Trophoblast cell (in vitro differentiated cells and primary cell): ENCODE measurements around the gene OAF.
A peak's percentile ranks its signal among the peaks of the same experiment; 100 is the strongest.

Experiments used
- DNase-seq, 2 donors: peaks; one replicate each; pipeline ENCODE4 v3.0.0-alpha.2; 2016
- H2AFZ ChIP-seq: 2 replicates; pipeline ENCODE4 v1.6.1; 2013; ENCODE audit warnings: low read length, moderate library complexity, mild to moderate bottlenecking; ENCODE audit not compliant: insufficient read depth, poor library complexity
- H2AK5ac ChIP-seq: 2 replicates; pipeline ENCODE4 v1.6.1; 2013; ENCODE audit warnings: mild to moderate bottlenecking, low read length
- H2BK120ac ChIP-seq: 2 replicates; pipeline ENCODE4 v1.6.1; 2013; ENCODE audit warnings: low read length, mild to moderate bottlenecking, moderate library complexity; ENCODE audit not compliant: insufficient read depth, poor library complexity
- H2BK12ac ChIP-seq: 2 replicates; pipeline ENCODE4 v1.6.1; 2013; ENCODE audit warnings: mild to moderate bottlenecking, low read length, moderate library complexity
- H2BK5ac ChIP-seq: 2 replicates; pipeline ENCODE4 v1.6.1; 2013; ENCODE audit warnings: low read length, low read depth, moderate library complexity, mild to moderate bottlenecking; ENCODE audit not compliant: poor library complexity
- H3K14ac ChIP-seq: 2 replicates; pipeline ENCODE4 v1.6.1; 2013; ENCODE audit warnings: mild to moderate bottlenecking, low read length
- H3K18ac ChIP-seq: 2 replicates; pipeline ENCODE4 v1.6.1; 2013; ENCODE audit warnings: mild to moderate bottlenecking, low read length
- H3K23ac ChIP-seq: 2 replicates; pipeline ENCODE4 v1.6.1; 2013; ENCODE audit warnings: low read length
- H3K27ac ChIP-seq: 2 replicates; pipeline ENCODE4 v1.5.1; 2013; ENCODE audit warnings: low read depth, mild to moderate bottlenecking, inconsistent platforms, low read length, moderate library complexity
- H3K27me3 ChIP-seq: 2 replicates; pipeline ENCODE4 v1.6.1; 2013; ENCODE audit warnings: inconsistent platforms, mild to moderate bottlenecking, low read length, moderate library complexity; ENCODE audit not compliant: insufficient read depth
- H3K36me3 ChIP-seq, 2 experiments: 1 replicate in 1 of 2; 2 replicates in 1 of 2; pipeline ENCODE4 v1.6.1; 2013; ENCODE audit warnings: low read length in 2 of 2, mild to moderate bottlenecking in 2 of 2, moderate library complexity in 1 of 2; ENCODE audit not compliant: insufficient read depth in 2 of 2, control insufficient read depth in 1 of 2
- H3K4ac ChIP-seq: 2 replicates; pipeline ENCODE4 v1.6.1; 2013; ENCODE audit warnings: low read depth, mild to moderate bottlenecking, low read length, moderate library complexity
- H3K4me1 ChIP-seq, 2 experiments: 1 replicate in 1 of 2; 2 replicates in 1 of 2; pipeline ENCODE4 v1.6.1; 2013; ENCODE audit warnings: low read length in 2 of 2, mild to moderate bottlenecking in 2 of 2, moderate library complexity in 1 of 2; ENCODE audit not compliant: insufficient read depth in 2 of 2, control insufficient read depth in 1 of 2
- H3K4me2 ChIP-seq: 2 replicates; pipeline ENCODE4 v1.6.1; 2013; ENCODE audit warnings: inconsistent platforms, mild to moderate bottlenecking, low read length, moderate library complexity
- H3K4me3 ChIP-seq: 2 replicates; pipeline ENCODE4 v1.5.1; 2013; ENCODE audit warnings: mild to moderate bottlenecking, low read depth, low read length, inconsistent platforms
- H3K79me1 ChIP-seq: one replicate; pipeline ENCODE4 v1.6.1; 2013; ENCODE audit warnings: low read length
- H3K79me2 ChIP-seq: 2 replicates; pipeline ENCODE4 v1.6.1; 2013; ENCODE audit warnings: low read length, mild to moderate bottlenecking; ENCODE audit not compliant: control insufficient read depth, insufficient read depth, poor library complexity
- H3K9ac ChIP-seq: 2 replicates; pipeline ENCODE4 v1.6.1; 2013; ENCODE audit warnings: mild to moderate bottlenecking, low read length
- H3K9me3 ChIP-seq: 2 replicates; pipeline ENCODE4 v1.6.1; 2013; ENCODE audit warnings: low read depth, mild to moderate bottlenecking, control low read depth, inconsistent platforms, low read length; ENCODE audit not compliant: insufficient read depth
- H4K12ac ChIP-seq: 2 replicates; pipeline ENCODE4 v1.6.1; 2013; ENCODE audit warnings: low read depth, mild to moderate bottlenecking, low read length, moderate library complexity
- H4K8ac ChIP-seq: 2 replicates; pipeline ENCODE4 v1.6.1; 2013; ENCODE audit warnings: low read depth, mild to moderate bottlenecking, low read length, moderate library complexity
- H4K91ac ChIP-seq: one replicate; pipeline ENCODE4 v1.6.1; 2013; ENCODE audit warnings: low read depth, mild to moderate bottlenecking, low read length, moderate library complexity
- WGBS: extraction: QIAGEN DNeasy Blood & Tissue Kit; methylation state at CpG from one replicate; pipeline ENCODE4 v1.1.7; 2013; ENCODE audit warnings: missing lambda C conversion rate; ENCODE audit not compliant: insufficient read length, insufficient coverage; ENCODE audit errors: extremely low coverage; 5-methylcytosine and 5-hydroxymethylcytosine counted together

The OAF gene

GRCh38 chr11:120201653-120202052, 9.2 kb upstream of the OAF start:
- H2BK12ac ChIP-seq, result no peak overlapping the region
- no peak overlapping the region for H2BK5ac ChIP-seq
- H2AFZ ChIP-seq, result no peak overlapping the region
- no peak overlapping the region for H3K18ac ChIP-seq
- H3K27ac ChIP-seq, result no peak overlapping the region
- no peak overlapping the region for H3K4me3 ChIP-seq
- no peak overlapping the region for H4K8ac ChIP-seq
- H3K4me1 ChIP-seq, result no peaks in the 10 kb centered on the region
- no peak overlapping the region for H2AK5ac ChIP-seq
- H3K36me3 ChIP-seq, result no peaks in the 10 kb centered on the region
- H3K9ac ChIP-seq, result no peak overlapping the region
- no peak for DNase-seq
- H4K91ac ChIP-seq, result no peak overlapping the region
- no peak overlapping the region for H4K12ac ChIP-seq
- no peak overlapping the region for H3K4ac ChIP-seq
- no CpG with 5 or more reads among the region's 3 CpGs for WGBS
- H3K9me3 ChIP-seq, result peaks cover 2% of the 10 kb centered on the region
- no peak overlapping the region for H3K14ac ChIP-seq
- no peaks in the 10 kb centered on the region for H3K79me2 ChIP-seq
- no peaks in the 10 kb centered on the region for H3K79me1 ChIP-seq
- H2BK120ac ChIP-seq, result no peak overlapping the region
- no peak overlapping the region for H3K23ac ChIP-seq
- peaks cover 5% of the 10 kb centered on the region for H3K27me3 ChIP-seq
- no peak overlapping the region for H3K4me2 ChIP-seq

- Histone ChIP-seq H3K18ac (no peak overlapping the region), H3K4me2 (no peak overlapping the region), H3K4me3 (no peak overlapping the region), H2AFZ (no peak overlapping the region), H4K91ac (no peak overlapping the region), H3K9ac (no peak overlapping the region), H4K12ac (no peak overlapping the region), H3K4ac (no peak overlapping the region), H3K36me3 (no peaks in the 10 kb centered on the region), H2BK12ac (no peak overlapping the region), H2BK5ac (no peak overlapping the region), H3K4me1 (no peaks in the 10 kb centered on the region), H3K79me2 (no peaks in the 10 kb centered on the region), H3K14ac (no peak overlapping the region), H3K23ac (no peak overlapping the region), H3K27me3 (peaks cover 12% of the 10 kb centered on the region), H4K8ac (no peak overlapping the region), H3K27ac (no peak overlapping the region), H2AK5ac (no peak overlapping the region), H2BK120ac (no peak overlapping the region), H3K79me1 (no peaks in the 10 kb centered on the region), H3K9me3 (peaks cover 4% of the 10 kb centered on the region)
- DNase-seq, result peak; percentile 56 to 78
- no CpG with 5 or more reads among the region's 4 CpGs for WGBS
These were observed 7.2 kb upstream of the OAF start for GRCh38 chr11:120203626-120204025.

- H2AK5ac ChIP-seq, result no peak overlapping the region
- H3K4ac ChIP-seq, result no peak overlapping the region
- H3K79me2 ChIP-seq, result no peaks in the 10 kb centered on the region
- no peak overlapping the region for H2BK12ac ChIP-seq
- no peak overlapping the region for H2AFZ ChIP-seq
- H3K27ac ChIP-seq, result no peak overlapping the region
- no peak overlapping the region for H3K23ac ChIP-seq
- no peak overlapping the region for H3K14ac ChIP-seq
- peak; percentile 18 to 50 for DNase-seq
- no peak overlapping the region for H3K4me2 ChIP-seq
- no peak overlapping the region for H4K12ac ChIP-seq
- no peaks in the 10 kb centered on the region for H3K36me3 ChIP-seq
- H3K4me3 ChIP-seq, result no peak overlapping the region
- no peak overlapping the region for H2BK5ac ChIP-seq
- peaks cover 15% of the 10 kb centered on the region for H3K27me3 ChIP-seq
- H2BK120ac ChIP-seq, result no peak overlapping the region
- no peak overlapping the region for H4K91ac ChIP-seq
- peaks cover 4% of the 10 kb centered on the region for H3K9me3 ChIP-seq
- H3K18ac ChIP-seq, result no peak overlapping the region
- WGBS, result no CpG with 5 or more reads among the region's 7 CpGs
- no peaks in the 10 kb centered on the region for H3K4me1 ChIP-seq
- H3K9ac ChIP-seq, result no peak overlapping the region
- no peaks in the 10 kb centered on the region for H3K79me1 ChIP-seq
- H4K8ac ChIP-seq, result no peak overlapping the region
These were observed 5.2 kb upstream of the OAF start for GRCh38 chr11:120205596-120206161.

- H2BK120ac ChIP-seq, result no peak overlapping the region
- H3K79me2 ChIP-seq, result no peaks in the 10 kb centered on the region
- H3K18ac ChIP-seq, result no peak overlapping the region
- H4K12ac ChIP-seq, result no peak overlapping the region
- H3K27me3 ChIP-seq, result peaks cover 26% of the 10 kb centered on the region
- no peak for DNase-seq
- no peak overlapping the region for H3K27ac ChIP-seq
- H3K9ac ChIP-seq, result no peak overlapping the region
- no peak overlapping the region for H2AK5ac ChIP-seq
- H4K8ac ChIP-seq, result no peak overlapping the region
- H2AFZ ChIP-seq, result no peak overlapping the region
- no peak overlapping the region for H3K4ac ChIP-seq
- no peak overlapping the region for H2BK5ac ChIP-seq
- H3K4me2 ChIP-seq, result no peak overlapping the region
- no peak overlapping the region for H4K91ac ChIP-seq
- H3K36me3 ChIP-seq, result no peaks in the 10 kb centered on the region
- no peak overlapping the region for H3K23ac ChIP-seq
- peaks cover 0 to 8% of the 10 kb centered on the region in 2 experiments for H3K4me1 ChIP-seq
- H3K4me3 ChIP-seq, result no peak overlapping the region
- no peak overlapping the region for H2BK12ac ChIP-seq
- H3K9me3 ChIP-seq, result peaks cover 2% of the 10 kb centered on the region
- no CpG with 5 or more reads among the region's 7 CpGs for WGBS
- H3K79me1 ChIP-seq, result no peaks in the 10 kb centered on the region
- H3K14ac ChIP-seq, result no peak overlapping the region
These were observed 3.3 kb upstream of the OAF start for GRCh38 chr11:120207512-120207911.
